Right lobe of liver (tissue), 4 donors: ENCODE measurements around the gene GABRB3.

Experiments used
- POLR2A ChIP-seq: fragments of 450-650 bp; IDR thresholded peaks from one replicate; pipeline ENCODE4 v1.6.1; 2017; ENCODE audit warnings: antibody characterized with exemption, mild to moderate bottlenecking
- TF ChIP-seq, protein P1 (sequence below), 4 donors: fragments of 200-600 bp in 3 of 4; fragments of 450-650 bp in 1 of 4; IDR thresholded peaks; one replicate each; pipeline versions ENCODE4 v1.5.1 to v1.8.0; 2016 to 2022; ENCODE audit warnings: antibody characterized with exemption in 4 of 4, mild to moderate bottlenecking in 2 of 4
- donor health status: DM: no; HTN: no; CAD: no.
- donor health status: DM: no; HTN: no; CAD: no.
- donor health status: DM: no; HTN: yes; CAD: no.

DNA sequence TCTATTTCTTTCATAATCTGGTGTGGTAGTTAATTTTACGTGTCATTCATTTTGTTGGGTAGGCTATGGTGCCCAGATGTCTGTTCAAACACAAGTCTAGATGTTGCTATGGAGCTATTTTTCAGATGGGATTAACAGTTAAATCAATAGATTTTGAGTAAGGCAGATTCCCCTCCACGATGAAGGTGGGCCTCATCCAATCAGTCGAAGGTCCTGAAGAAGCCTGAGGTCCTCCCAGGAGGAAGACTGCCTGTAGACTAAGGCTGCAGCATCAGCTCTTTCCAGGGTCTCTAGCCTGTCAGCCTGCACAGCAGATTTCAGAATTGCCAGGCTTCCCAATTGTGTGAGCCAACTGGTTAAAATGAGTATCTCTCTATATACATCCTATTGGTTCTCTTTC, 92.9 kb downstream of the GABRB3 start:
- TF ChIP-seq, protein P1, sequence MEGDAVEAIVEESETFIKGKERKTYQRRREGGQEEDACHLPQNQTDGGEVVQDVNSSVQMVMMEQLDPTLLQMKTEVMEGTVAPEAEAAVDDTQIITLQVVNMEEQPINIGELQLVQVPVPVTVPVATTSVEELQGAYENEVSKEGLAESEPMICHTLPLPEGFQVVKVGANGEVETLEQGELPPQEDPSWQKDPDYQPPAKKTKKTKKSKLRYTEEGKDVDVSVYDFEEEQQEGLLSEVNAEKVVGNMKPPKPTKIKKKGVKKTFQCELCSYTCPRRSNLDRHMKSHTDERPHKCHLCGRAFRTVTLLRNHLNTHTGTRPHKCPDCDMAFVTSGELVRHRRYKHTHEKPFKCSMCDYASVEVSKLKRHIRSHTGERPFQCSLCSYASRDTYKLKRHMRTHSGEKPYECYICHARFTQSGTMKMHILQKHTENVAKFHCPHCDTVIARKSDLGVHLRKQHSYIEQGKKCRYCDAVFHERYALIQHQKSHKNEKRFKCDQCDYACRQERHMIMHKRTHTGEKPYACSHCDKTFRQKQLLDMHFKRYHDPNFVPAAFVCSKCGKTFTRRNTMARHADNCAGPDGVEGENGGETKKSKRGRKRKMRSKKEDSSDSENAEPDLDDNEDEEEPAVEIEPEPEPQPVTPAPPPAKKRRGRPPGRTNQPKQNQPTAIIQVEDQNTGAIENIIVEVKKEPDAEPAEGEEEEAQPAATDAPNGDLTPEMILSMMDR (IDR thresholded peaks at IDR 0.05): no peak
- TF ChIP-seq POLR2A: no peak
